CD14-positive monocyte (primary cell): ENCODE measurements around the gene OBSCN. TPM values are rescaled to one million over a fixed set of nuclear protein-coding genes. Genes with fewer than 3 reads are reported as not detected.

Experiments
- DNase-seq, 3 donors: peaks; one replicate each; pipeline ENCODE4 v3.0.0-alpha.2; 2011 to 2022
- H2AFZ ChIP-seq: 2 replicates; pipeline ENCODE4 v1.6.0; 2012; ENCODE audit warnings: mild to moderate bottlenecking, low read depth, low read length, inconsistent platforms; ENCODE audit not compliant: insufficient read depth, poor library complexity, severe bottlenecking
- H3K27ac ChIP-seq, 2 donors: 1 replicate in 1 of 2; 2 replicates in 1 of 2; pipeline ENCODE4 v1.5.1; 2012 to 2013; ENCODE audit warnings: low read length in 2 of 2, control low read depth in 1 of 2, inconsistent platforms in 1 of 2, low read depth in 1 of 2, mild to moderate bottlenecking in 1 of 2
- H3K27me3 ChIP-seq, 2 donors: one replicate each; pipeline versions ENCODE4 v1.6.0 to v1.6.1; 2011 to 2013; ENCODE audit warnings: low read length in 2 of 2; ENCODE audit not compliant: control insufficient read depth in 2 of 2, insufficient read depth in 2 of 2
- H3K36me3 ChIP-seq, 2 donors: replicated peaks in 1 of 2; 1 replicate in 1 of 2; 2 replicates in 1 of 2; pipeline versions ENCODE4 v1.5.1 to v1.6.1; 2012 to 2013; ENCODE audit warnings: low read length in 2 of 2, control low read depth in 1 of 2, inconsistent platforms in 1 of 2, mild to moderate bottlenecking in 1 of 2; ENCODE audit not compliant: insufficient read depth in 2 of 2, control insufficient read depth in 1 of 2
- H3K4me1 ChIP-seq, 2 donors: 1 replicate in 1 of 2; 2 replicates in 1 of 2; pipeline versions ENCODE4 v1.5.1 to v1.6.1; 2012 to 2013; ENCODE audit warnings: low read length in 2 of 2, control low read depth in 1 of 2, inconsistent platforms in 1 of 2, mild to moderate bottlenecking in 1 of 2, moderate library complexity in 1 of 2; ENCODE audit not compliant: insufficient read depth in 2 of 2, control insufficient read depth in 1 of 2
- H3K4me2 ChIP-seq: replicated peaks from 2 replicates; pipeline ENCODE3; 2012; ENCODE audit warnings: low read length, moderate library complexity, mild to moderate bottlenecking; ENCODE audit not compliant: poor library complexity, severe bottlenecking; ENCODE audit errors: extremely low read depth
- H3K4me3 ChIP-seq, 3 experiments: fragments of 200-600 bp in 1 of 3; sonication (generic) in 1 of 3; replicated peaks in 1 of 3; 1 replicate in 2 of 3; 2 replicates in 1 of 3; pipeline ENCODE4 v1.5.1; 2011 to 2013; ENCODE audit warnings: low read length in 3 of 3, mild to moderate bottlenecking in 3 of 3, control low read depth in 2 of 3, low read depth in 2 of 3, inconsistent platforms in 1 of 3, moderate library complexity in 1 of 3
- H3K79me2 ChIP-seq: 2 replicates; pipeline ENCODE4 v1.6.0; 2012; ENCODE audit warnings: mild to moderate bottlenecking, control low read depth, inconsistent platforms, low read length, moderate library complexity; ENCODE audit not compliant: insufficient read depth
- H3K9ac ChIP-seq: 2 replicates; pipeline ENCODE4 v1.6.0; 2017; ENCODE audit warnings: low read length, mild to moderate bottlenecking; ENCODE audit not compliant: insufficient read depth, poor library complexity, severe bottlenecking
- H3K9me3 ChIP-seq, 2 donors: replicated peaks in 1 of 2; 1 replicate in 1 of 2; 2 replicates in 1 of 2; pipeline versions ENCODE4 v1.5.1 to v1.6.1; 2012 to 2013; ENCODE audit warnings: low read length in 2 of 2, control low read depth in 1 of 2; ENCODE audit not compliant: control insufficient read depth in 1 of 2, insufficient read depth in 1 of 2
- H4K20me1 ChIP-seq: 2 replicates; pipeline ENCODE4 v1.6.0; 2012; ENCODE audit warnings: mild to moderate bottlenecking, low read length, control low read depth, moderate library complexity; ENCODE audit not compliant: insufficient read depth
- H3K27ac Mint-ChIP-seq, 7 donors: one replicate each; pipeline ENCODE4 v1.8.0; 2020; ENCODE audit warnings: mild to moderate bottlenecking in 7 of 7, mixed read lengths in 7 of 7, moderate library complexity in 6 of 7, inconsistent platforms in 2 of 7
- H3K27me3 Mint-ChIP-seq, 3 donors: one replicate each; pipeline ENCODE4 v1.8.0; 2021 to 2022; ENCODE audit warnings: low read depth in 3 of 3, mild to moderate bottlenecking in 3 of 3, mixed read lengths in 3 of 3, moderate library complexity in 3 of 3, inconsistent platforms in 1 of 3
- H3K36me3 Mint-ChIP-seq, 2 donors: one replicate each; pipeline ENCODE4 v1.8.0; 2020; ENCODE audit warnings: mixed read lengths in 2 of 2, inconsistent platforms in 1 of 2, mild to moderate bottlenecking in 1 of 2
- H3K4me1 Mint-ChIP-seq: one replicate; pipeline ENCODE4 v1.8.0; 2020; ENCODE audit warnings: mild to moderate bottlenecking, mixed read lengths
- H3K4me3 Mint-ChIP-seq, 2 donors: one replicate each; pipeline ENCODE4 v1.8.0; 2020; ENCODE audit warnings: mild to moderate bottlenecking in 2 of 2, mixed read lengths in 2 of 2, moderate library complexity in 1 of 2
- H3K9me3 Mint-ChIP-seq, 7 donors: one replicate each; pipeline ENCODE4 v1.8.0; 2020 to 2022; ENCODE audit warnings: mixed read lengths in 7 of 7, mild to moderate bottlenecking in 6 of 7, moderate library complexity in 6 of 7, inconsistent platforms in 2 of 7
- WGBS: methylation state at CpG from one replicate; pipeline ENCODE4 v1.1.5; 2013; ENCODE audit warnings: missing lambda C conversion rate; ENCODE audit not compliant: insufficient coverage; 5-methylcytosine and 5-hydroxymethylcytosine counted together
- intact Hi-C, 2 donors: fragments of 100-400 bp; cut with micrococcal nuclease; formaldehyde crosslinking; loops; one replicate each; pipeline versions ENCODE4 v1.15.0 to v1.15.1; 2023
- polyA plus RNA-seq, 3 donors: library from polyadenylated mRNA; depleted of rRNA in 1 of 3; unstranded in 2 of 3; stranded (reverse) in 1 of 3; fragments of 300-500 nt in 2 of 3; fragments of >200 nt in 1 of 3; fragmentation: Illumina TruSeq in 2 of 3; gene quantifications; 1 replicate in 2 of 3; 2 replicates in 1 of 3; pipeline ENCODE4 v1.2.3, GENCODE V29; 2012 to 2021
- TF ChIP-seq, protein P1 (sequence below): fragments of 200-600 bp; IDR thresholded peaks from one replicate; pipeline ENCODE4 v1.8.0; 2022; ENCODE audit warnings: antibody characterized with exemption, mild to moderate bottlenecking

Gene OBSCN
- polyA plus RNA-seq, 3 donors, result 0.57 to 1.5 (median 0.76) TPM

DNA sequence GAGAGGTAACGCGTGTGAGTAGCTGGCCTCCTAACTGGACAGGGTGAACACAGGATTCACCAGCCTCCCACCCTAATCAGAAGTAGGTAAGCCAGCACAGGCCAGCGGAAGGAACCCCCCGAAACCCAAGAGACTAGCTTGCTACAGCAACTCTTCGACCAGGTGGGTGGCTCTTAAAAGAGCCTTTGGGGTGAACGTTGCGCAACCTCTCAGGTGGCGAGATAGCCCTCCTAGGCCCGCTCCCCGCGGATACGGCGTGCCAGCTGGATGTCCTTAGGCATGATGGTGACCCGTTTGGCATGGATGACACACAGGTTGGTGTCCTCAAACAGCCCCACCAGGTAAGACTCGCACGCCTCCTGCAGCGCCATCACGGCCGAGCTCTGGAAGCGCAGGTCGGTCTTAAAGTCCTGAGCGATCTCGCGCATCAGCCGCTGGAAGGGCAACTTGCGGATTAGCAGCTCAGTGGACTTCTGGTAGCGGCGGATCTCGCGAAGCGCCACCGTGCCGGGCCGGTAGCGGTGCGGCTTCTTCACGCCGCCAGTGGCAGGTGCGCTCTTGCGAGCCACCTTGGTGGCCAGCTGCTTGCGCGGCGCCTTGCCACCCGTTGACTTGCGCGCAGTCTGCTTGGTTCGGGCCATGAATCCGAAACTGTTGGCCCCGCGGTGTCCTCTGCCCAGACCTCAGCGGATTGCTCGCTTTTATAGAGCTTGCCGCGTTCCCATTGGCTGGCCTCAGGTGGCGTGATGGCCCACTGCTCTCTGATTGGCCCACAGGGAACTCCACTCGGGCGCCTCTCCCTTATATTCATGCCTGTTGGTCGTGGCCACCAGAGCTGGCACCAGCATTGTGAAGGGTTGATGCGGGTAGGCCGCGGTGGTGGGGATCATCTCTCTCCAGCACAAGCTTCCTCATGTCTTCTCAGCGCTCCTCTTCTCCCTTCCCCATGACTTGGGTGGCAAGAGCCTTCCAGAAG, 217.1 kb downstream of the OBSCN start:
- H3K9me3 ChIP-seq, result peaks cover 0 to 11% of the 10 kb centered on the region in 2 donors
- Mint-ChIP-seq H3K27me3 (peaks cover 21 to 39% (median 29%) of the 10 kb centered on the region in 3 donors), H3K27ac (no peak overlapping the region), H3K36me3 (no peaks in the 10 kb centered on the region), H3K9me3 (peaks cover 4 to 17% (median 13%) of the 10 kb centered on the region in 7 donors), H3K4me1 (no peaks in the 10 kb centered on the region), H3K4me3 (no peak overlapping the region)
- H3K27me3 ChIP-seq, result peaks cover 0 to 9% of the 10 kb centered on the region in 2 donors
- H3K36me3 ChIP-seq, result no peaks in the 10 kb centered on the region
- no peaks in the 10 kb centered on the region for H3K79me2 ChIP-seq
- DNase-seq, result no peak
- H2AFZ ChIP-seq, result no peak overlapping the region
- TF ChIP-seq, protein P1, sequence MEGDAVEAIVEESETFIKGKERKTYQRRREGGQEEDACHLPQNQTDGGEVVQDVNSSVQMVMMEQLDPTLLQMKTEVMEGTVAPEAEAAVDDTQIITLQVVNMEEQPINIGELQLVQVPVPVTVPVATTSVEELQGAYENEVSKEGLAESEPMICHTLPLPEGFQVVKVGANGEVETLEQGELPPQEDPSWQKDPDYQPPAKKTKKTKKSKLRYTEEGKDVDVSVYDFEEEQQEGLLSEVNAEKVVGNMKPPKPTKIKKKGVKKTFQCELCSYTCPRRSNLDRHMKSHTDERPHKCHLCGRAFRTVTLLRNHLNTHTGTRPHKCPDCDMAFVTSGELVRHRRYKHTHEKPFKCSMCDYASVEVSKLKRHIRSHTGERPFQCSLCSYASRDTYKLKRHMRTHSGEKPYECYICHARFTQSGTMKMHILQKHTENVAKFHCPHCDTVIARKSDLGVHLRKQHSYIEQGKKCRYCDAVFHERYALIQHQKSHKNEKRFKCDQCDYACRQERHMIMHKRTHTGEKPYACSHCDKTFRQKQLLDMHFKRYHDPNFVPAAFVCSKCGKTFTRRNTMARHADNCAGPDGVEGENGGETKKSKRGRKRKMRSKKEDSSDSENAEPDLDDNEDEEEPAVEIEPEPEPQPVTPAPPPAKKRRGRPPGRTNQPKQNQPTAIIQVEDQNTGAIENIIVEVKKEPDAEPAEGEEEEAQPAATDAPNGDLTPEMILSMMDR, result no peak
- H3K4me3 ChIP-seq, result no peak overlapping the region
- no peak overlapping the region for H3K9ac ChIP-seq
- intact Hi-C loops, result no loop called here
- H3K4me2 ChIP-seq, result no peak overlapping the region
- 97% methylated on average over 53 of the region's 62 CpGs for WGBS
- no peaks in the 10 kb centered on the region for H3K4me1 ChIP-seq
- no peak overlapping the region for H3K27ac ChIP-seq
- H4K20me1 ChIP-seq, result no peaks in the 10 kb centered on the region

DNA sequence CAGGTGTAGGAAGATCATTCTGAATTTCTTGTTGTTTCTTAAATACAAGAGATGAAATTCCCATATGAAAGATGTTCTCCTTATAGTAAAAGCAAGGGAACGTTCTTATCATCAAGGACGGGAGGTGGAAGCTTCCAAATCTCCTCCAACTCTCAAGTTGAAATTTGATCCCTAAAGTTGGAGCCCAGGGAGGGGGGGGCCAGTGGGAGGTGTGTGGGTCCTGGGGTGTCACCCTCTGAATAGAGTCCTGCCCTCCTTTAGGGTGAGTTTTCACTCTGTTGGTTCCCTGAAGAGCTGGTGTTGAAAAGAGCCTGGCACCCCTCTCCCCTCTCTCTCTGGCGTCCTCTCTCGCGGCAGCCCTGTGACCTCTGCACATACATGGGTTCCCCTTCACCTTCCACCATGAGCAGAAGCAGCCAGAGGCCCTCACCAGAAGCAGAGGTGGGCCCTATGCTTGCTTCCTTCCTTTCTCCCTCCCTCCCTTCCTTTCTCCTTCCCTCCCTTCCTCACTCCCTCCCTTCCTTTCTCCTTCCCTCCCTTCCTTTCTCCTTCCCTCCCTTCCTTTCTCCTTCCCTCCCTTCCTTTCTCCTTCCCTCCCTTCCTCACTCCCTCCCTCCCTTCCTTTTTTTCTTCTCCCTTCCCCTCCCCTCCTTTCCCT, 218.8 kb downstream of the OBSCN start:
- H3K27me3 Mint-ChIP-seq, result peaks cover 15 to 31% (median 21%) of the 10 kb centered on the region in 3 donors

More for the DNA sequence above, 218.8 kb downstream of the OBSCN start:
- Mint-ChIP-seq H3K4me1 (no peaks in the 10 kb centered on the region), H3K4me3 (no peak overlapping the region), H3K27ac (no peak overlapping the region), H3K36me3 (no peaks in the 10 kb centered on the region), H3K9me3 (peaks cover 2 to 14% (median 11%) of the 10 kb centered on the region in 7 donors)
- Histone ChIP-seq H3K79me2 (no peaks in the 10 kb centered on the region), H3K9ac (no peak overlapping the region), H3K4me3 (no peak overlapping the region), H3K36me3 (no peaks in the 10 kb centered on the region), H4K20me1 (no peaks in the 10 kb centered on the region), H2AFZ (no peak overlapping the region), H3K27me3 (peaks cover 0 to 9% of the 10 kb centered on the region in 2 donors), H3K27ac (no peak overlapping the region), H3K4me1 (no peaks in the 10 kb centered on the region), H3K9me3 (peaks cover 0 to 11% of the 10 kb centered on the region in 2 donors), H3K4me2 (no peak overlapping the region)
- TF ChIP-seq, protein P1, result no peak
- DNase-seq, result no peak
- intact Hi-C loops, result no loop called here
- 93% methylated on average over 3 of the region's 5 CpGs for WGBS
